Cerebellar cortex (tissue), 1 donor: Measurements from ENCODE around the gene HVCN1.

Source experiments
- DNase-seq: peaks from one replicate; pipeline ENCODE4 v3.0.0-alpha.2; 2015; ENCODE audit warnings: low spot score

Gene HVCN1

GRCh38 chr12:110699591-110700445 is 10.9 kb upstream of the HVCN1 start:
- peak; percentile 14 for DNase-seq

- peak; percentile 78 for DNase-seq
Observed at GRCh38 chr12:110698171-110698902, 9.4 kb upstream of the HVCN1 start.

- no peak for DNase-seq
Observed at GRCh38 chr12:110697236-110697635, 8.3 kb upstream of the HVCN1 start.

- DNase-seq = no peak
Observed at GRCh38 chr12:110696283-110696682, 7.4 kb upstream of the HVCN1 start.

- DNase-seq = no peak
Observed at GRCh38 chr12:110694330-110694901, 5.5 kb upstream of the HVCN1 start.

GRCh38 chr12:110693731-110694130 is 4.8 kb upstream of the HVCN1 start:
- no peak for DNase-seq

- no peak for DNase-seq
Observed at GRCh38 chr12:110690127-110690430, 1.2 kb upstream of the HVCN1 start.

GRCh38 chr12:110689281-110690126 is 589 bp upstream of the HVCN1 start:
- no peak for DNase-seq

GRCh38 chr12:110687396-110688169 is 1.3 kb downstream of the HVCN1 start:
- DNase-seq = no peak

- no peak for DNase-seq
Observed at GRCh38 chr12:110686294-110686903, 2.5 kb downstream of the HVCN1 start.

- DNase-seq = no peak
Observed at GRCh38 chr12:110684312-110684836, 4.5 kb downstream of the HVCN1 start.

- no peak for DNase-seq
Observed at GRCh38 chr12:110683888-110684287, 5.0 kb downstream of the HVCN1 start.

GRCh38 chr12:110680032-110680431 is 8.9 kb downstream of the HVCN1 start:
- DNase-seq = no peak

- no peak for DNase-seq
Observed at GRCh38 chr12:110679201-110679600, 9.7 kb downstream of the HVCN1 start.

GRCh38 chr12:110677982-110678381 is 10.9 kb downstream of the HVCN1 start:
- no peak for DNase-seq

GRCh38 chr12:110677206-110677911 is 11.6 kb downstream of the HVCN1 start:
- no peak for DNase-seq

- no peak for DNase-seq
Observed at GRCh38 chr12:110676171-110676570, 12.7 kb downstream of the HVCN1 start.

GRCh38 chr12:110670161-110670701 is 18.7 kb downstream of the HVCN1 start:
- DNase-seq = no peak

GRCh38 chr12:110669193-110669502 is 19.8 kb downstream of the HVCN1 start:
- DNase-seq = no peak
